GM19099 (cell line): ENCODE measurements around the gene WDR5.

Source experiments
- POLR2A ChIP-seq: IDR thresholded peaks from 3 replicates; pipeline ENCODE4 v1.6.1; 2011; ENCODE audit warnings: low read depth; ENCODE audit not compliant: insufficient read length; ENCODE audit errors: extremely low read depth

Gene WDR5

GRCh38 chr9:134180786-134181647 lies 45.1 kb downstream of the WDR5 start:
- TF ChIP-seq POLR2A: no peak

DNA sequence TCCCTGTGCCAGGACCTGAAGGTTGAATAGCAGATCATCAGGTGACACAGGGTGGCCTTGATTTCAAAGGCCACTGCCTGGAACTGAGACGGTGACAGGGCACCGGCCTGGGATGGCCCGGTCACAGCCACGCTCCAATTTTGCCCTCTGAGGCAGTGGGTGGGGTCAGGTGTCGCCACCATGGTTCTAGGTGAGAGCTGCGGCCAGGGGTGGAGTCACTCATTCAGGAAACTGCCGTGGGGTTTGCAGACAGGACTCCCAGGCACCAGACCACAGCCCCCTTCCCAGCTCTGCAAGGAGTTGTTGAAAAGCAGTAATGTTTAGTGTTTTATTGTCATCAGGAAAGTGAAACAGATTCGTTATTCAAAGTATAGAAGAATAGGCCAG lies 45.8 kb downstream of the WDR5 start:
- no peak for TF ChIP-seq POLR2A

- TF ChIP-seq POLR2A: no peak
Observed at GRCh38 chr9:134182554-134183085, 46.7 kb downstream of the WDR5 start.

GRCh38 chr9:134185536-134186011 lies 49.7 kb downstream of the WDR5 start:
- no peak for TF ChIP-seq POLR2A

DNA sequence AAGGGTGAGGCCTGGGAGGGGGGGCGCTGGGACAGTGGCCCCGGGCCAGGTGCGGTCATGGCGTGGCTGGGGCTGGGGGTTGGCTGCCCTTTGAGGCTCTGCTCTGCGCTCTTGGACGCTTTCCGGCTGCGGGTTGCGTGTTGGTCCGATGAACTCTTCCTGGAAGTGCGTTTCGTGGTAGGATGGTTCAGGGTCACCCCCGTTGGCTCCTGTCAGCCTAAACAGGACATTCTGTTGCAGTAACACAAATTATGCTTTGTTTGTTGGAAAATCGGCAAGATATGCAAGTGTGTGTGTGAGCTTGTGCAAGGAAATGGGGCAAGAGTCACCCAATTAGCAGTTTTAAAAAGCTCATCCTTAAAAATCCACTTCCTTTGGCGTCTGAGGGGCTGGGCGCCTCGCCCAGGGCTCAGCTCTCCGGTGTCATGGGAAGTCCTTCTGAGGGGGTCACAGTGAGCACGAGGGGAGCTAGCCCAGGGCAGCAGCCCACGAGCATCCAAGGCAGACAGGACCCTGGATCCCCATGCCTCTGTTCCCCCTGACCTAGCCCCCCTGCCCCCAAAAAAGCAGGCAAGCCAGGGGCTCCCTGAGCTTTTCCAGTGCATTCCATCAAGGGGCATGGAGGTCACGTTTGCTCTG lies 50.7 kb downstream of the WDR5 start:
- TF ChIP-seq POLR2A: no peak

DNA sequence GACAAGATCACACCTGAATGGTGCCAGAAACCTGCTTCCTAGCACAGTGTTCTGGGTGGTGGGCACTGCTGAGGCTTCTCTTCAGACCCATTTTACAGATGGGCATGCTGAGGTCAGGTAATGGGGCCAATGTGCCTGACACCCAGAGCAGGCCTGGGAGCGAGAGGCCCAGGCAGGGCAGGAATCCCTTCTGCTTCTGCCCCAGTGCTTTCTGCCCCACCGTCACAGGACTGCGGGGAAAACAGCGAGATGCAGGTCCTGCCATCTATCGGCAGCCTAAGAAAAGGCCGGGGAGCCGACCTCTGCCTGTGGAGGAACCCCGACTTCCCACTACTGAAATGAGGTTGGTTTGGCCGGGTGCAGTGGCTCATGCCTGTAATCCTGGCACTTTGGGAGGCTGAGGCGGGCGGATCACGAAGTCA lies 51.2 kb downstream of the WDR5 start:
- no peak for TF ChIP-seq POLR2A

GRCh38 chr9:134187891-134188385 lies 52.1 kb downstream of the WDR5 start:
- TF ChIP-seq POLR2A: no peak

GRCh38 chr9:134188386-134189144 lies 52.7 kb downstream of the WDR5 start:
- TF ChIP-seq POLR2A: no peak

DNA sequence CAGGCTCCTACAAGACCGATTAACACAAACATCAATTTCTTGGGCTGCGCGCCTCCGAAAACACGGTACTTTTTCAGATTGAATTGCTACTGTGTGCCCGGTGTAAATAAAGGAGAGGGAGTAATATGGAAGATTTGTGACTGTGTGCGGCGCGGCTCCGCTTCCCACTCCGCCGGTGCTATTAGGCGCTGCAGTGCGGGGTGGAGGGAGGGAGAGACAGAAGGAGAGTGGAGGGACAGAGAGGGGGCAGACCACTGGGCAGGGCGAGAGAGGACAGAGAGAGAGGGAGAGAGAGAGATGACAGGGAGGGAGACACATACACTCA lies 53.2 kb downstream of the WDR5 start:
- TF ChIP-seq POLR2A: no peak

DNA sequence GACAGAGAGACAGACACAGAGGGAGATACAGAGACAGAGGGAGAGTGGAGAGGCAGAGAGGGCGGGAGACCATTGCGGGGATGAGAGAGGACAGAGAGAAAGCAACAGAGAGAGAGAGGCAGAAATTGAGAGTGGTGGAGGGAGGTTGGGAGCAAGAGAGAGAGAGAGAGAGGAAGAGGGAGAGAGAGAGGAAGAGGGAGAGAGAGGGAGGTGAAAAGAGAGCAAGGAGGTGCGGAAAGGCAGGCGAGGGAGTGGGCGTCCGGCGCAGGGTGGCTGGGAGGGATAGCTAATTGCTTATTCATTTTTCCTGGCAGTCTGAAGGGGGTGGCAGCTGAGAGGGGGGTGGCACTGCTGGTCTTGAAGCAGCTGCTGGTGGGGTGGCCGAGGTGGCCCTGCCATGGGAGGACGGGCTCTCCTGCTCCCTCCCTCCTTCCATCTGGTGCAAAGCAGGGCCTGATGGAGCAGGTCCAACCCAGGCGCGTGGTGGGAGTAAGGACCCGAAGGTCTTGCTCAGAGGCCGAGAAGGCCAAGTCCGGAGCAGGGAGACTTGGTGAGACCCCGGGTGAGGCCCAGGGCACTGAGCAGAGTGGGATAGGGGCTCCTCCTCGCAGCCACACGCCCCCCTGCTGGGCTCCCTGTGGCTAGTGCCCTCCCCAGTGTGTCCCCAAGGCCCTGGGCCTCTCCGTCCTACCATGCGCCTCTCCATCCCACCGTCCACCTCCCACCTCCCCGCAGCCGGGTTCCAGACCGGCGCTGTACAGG lies 53.8 kb downstream of the WDR5 start:
- TF ChIP-seq POLR2A: no peak

DNA sequence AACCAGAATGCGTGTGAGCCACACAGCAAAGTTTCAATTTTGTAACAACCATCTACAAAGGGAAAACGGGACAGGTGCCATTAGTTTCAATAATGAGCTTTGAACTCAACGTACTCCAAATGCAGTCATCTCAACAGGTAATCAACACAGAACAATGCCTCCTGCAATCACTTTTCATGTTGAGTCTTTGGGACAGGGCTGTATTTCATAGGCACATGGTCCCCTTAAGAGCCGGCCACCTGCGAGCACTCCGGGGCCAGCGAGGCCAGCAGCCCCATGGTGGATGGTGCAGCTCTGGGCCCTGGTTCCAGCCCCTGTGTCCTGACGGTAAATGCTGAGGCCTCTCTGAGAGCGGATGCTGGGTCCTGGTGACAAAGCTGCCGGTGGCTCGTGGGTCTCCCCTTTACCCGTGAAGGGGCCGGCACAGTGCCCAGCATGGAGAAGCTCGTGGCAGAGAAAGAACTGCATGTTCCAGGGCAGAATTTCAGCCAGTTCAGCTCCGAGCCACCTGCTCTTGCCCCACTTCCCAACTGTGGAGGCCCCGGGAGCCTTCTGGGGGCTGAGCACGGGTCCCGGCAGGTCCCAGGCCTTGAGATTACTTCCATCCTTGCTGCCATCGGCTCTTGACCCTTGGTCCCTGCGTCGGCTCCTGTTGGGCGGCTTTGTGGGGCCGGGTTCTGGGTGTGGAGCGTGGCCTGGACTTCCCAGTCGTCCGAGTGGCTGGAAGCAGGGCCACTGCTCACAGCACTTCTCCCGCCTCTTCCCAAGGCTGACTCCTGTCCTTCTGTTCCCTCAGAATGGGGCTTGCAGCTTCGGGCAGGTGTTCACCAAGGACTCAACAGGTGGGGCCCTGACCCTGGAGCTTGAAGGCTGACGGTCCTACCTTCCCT lies 54.6 kb downstream of the WDR5 start:
- no peak for TF ChIP-seq POLR2A

- TF ChIP-seq POLR2A: no peak
Observed at GRCh38 chr9:134191455-134192209, 55.8 kb downstream of the WDR5 start.
